IMR-90 (cell line): ENCODE results near the gene SLC22A12. TPM values are rescaled to one million over a fixed set of nuclear protein-coding genes. Genes with fewer than 3 reads are reported as not detected.

ENCODE experiments used
- ATAC-seq: fragments of 200-7000 bp; cut with Tn5 transposase; 2 replicates; pipeline ENCODE4 v1.9.1; 2020; ENCODE audit warnings: low read depth, mild to moderate bottlenecking, moderate library complexity
- BruUV-seq: library from RNA; stranded (reverse); fragments of 400-500 nt; replicated peaks from 2 replicates; lab custom pipeline; 2021; lab: Mats Ljungman, UMichigan
- CTCF ChIA-PET: fragments of 300-600 bp; formaldehyde crosslinking; extraction: SDS; loops from one replicate; lab custom pipeline; 2021; ENCODE audit warnings: antibody characterized with exemption; lab: Yijun Ruan, JAX
- POLR2A ChIA-PET: fragments of 300-600 bp; sonication (Branson Sonifier 250); formaldehyde crosslinking; loops from one replicate; lab custom pipeline; 2022; ENCODE audit warnings: antibody characterized with exemption; ENCODE audit not compliant: unreplicated experiment; lab: Charles Lee
- DNase-seq: peaks from one replicate; pipeline ENCODE4 v3.0.0; 2013
- H2AFZ ChIP-seq: replicated peaks from 2 replicates; pipeline ENCODE3; 2013; ENCODE audit warnings: low read length, mild to moderate bottlenecking; ENCODE audit not compliant: poor library complexity
- H2AK5ac ChIP-seq: 2 replicates; pipeline ENCODE4 v1.6.1; 2013; ENCODE audit warnings: low read depth, low read length, inconsistent platforms
- H2AK9ac ChIP-seq: replicated peaks from 2 replicates; pipeline ENCODE3; 2013; ENCODE audit warnings: mild to moderate bottlenecking, low read depth, low read length, moderate library complexity; ENCODE audit not compliant: poor library complexity
- H2BK120ac ChIP-seq: 2 replicates; pipeline ENCODE4 v1.6.1; 2013; ENCODE audit warnings: low read depth, low read length, inconsistent platforms
- H2BK15ac ChIP-seq: 3 replicates; pipeline ENCODE4 v1.6.1; 2013; ENCODE audit warnings: low read depth, low read length, inconsistent platforms
- H2BK20ac ChIP-seq: 2 replicates; pipeline ENCODE4 v1.6.1; 2013; ENCODE audit warnings: low read depth, mild to moderate bottlenecking, inconsistent platforms, low read length, moderate library complexity
- H2BK5ac ChIP-seq: 2 replicates; pipeline ENCODE4 v1.6.1; 2013; ENCODE audit warnings: mild to moderate bottlenecking, low read depth, low read length, inconsistent platforms; ENCODE audit not compliant: poor library complexity, severe bottlenecking
- H3K14ac ChIP-seq: replicated peaks from 2 replicates; pipeline ENCODE4 v1.6.1; 2013; ENCODE audit warnings: low read depth, low read length, inconsistent platforms
- H3K18ac ChIP-seq: 2 replicates; pipeline ENCODE4 v1.6.1; 2013; ENCODE audit warnings: low read depth, low read length, control low read depth
- H3K23ac ChIP-seq: 2 replicates; pipeline ENCODE4 v1.6.1; 2013; ENCODE audit warnings: low read depth, low read length, inconsistent platforms
- H3K27ac ChIP-seq: 2 replicates; pipeline ENCODE4 v1.5.1; 2013; ENCODE audit warnings: mild to moderate bottlenecking, control low read depth, low read length; ENCODE audit not compliant: insufficient read depth
- H3K27me3 ChIP-seq: 2 replicates; pipeline ENCODE4 v1.6.1; 2013; ENCODE audit warnings: low read length; ENCODE audit not compliant: control insufficient read depth, insufficient read depth
- H3K36me3 ChIP-seq: 2 replicates; pipeline ENCODE4 v1.6.1; 2013; ENCODE audit warnings: low read length, mixed read lengths; ENCODE audit not compliant: control insufficient read depth, insufficient read depth
- H3K4ac ChIP-seq: 2 replicates; pipeline ENCODE4 v1.6.1; 2013; ENCODE audit warnings: low read depth, low read length, inconsistent platforms
- H3K4me1 ChIP-seq: 2 replicates; pipeline ENCODE4 v1.6.1; 2013; ENCODE audit warnings: low read length, mixed read lengths; ENCODE audit not compliant: control insufficient read depth, insufficient read depth
- H3K4me2 ChIP-seq: 2 replicates; pipeline ENCODE4 v1.6.1; 2013; ENCODE audit warnings: low read depth, mild to moderate bottlenecking, control low read depth, low read length, moderate library complexity
- H3K4me3 ChIP-seq: 2 replicates; pipeline ENCODE4 v1.5.1; 2013; ENCODE audit warnings: low read depth, mild to moderate bottlenecking, control low read depth, low read length, moderate library complexity; ENCODE audit not compliant: insufficient read depth
- H3K56ac ChIP-seq: 2 replicates; pipeline ENCODE4 v1.6.1; 2013; ENCODE audit warnings: low read length, inconsistent platforms; ENCODE audit not compliant: insufficient read depth; ENCODE audit errors: extremely low read depth
- H3K79me1 ChIP-seq, 2 experiments: 2 replicates each; pipeline ENCODE4 v1.6.1; 2013; ENCODE audit warnings: low read length in 2 of 2, inconsistent platforms in 1 of 2, low read depth in 1 of 2
- H3K9ac ChIP-seq: 2 replicates; pipeline ENCODE4 v1.6.1; 2013; ENCODE audit warnings: low read depth, low read length, control low read depth
- H3K9me1 ChIP-seq: 2 replicates; pipeline ENCODE4 v1.6.1; 2013; ENCODE audit warnings: low read length, inconsistent platforms; ENCODE audit not compliant: insufficient read depth
- H3K9me3 ChIP-seq: 2 replicates; pipeline ENCODE4 v1.6.1; 2013; ENCODE audit warnings: low read length; ENCODE audit not compliant: control insufficient read depth, insufficient read depth
- H4K20me1 ChIP-seq: 2 replicates; pipeline ENCODE4 v1.6.1; 2013; ENCODE audit warnings: low read length, inconsistent platforms; ENCODE audit not compliant: insufficient read depth
- H4K5ac ChIP-seq: 2 replicates; pipeline ENCODE4 v1.6.1; 2013; ENCODE audit warnings: mild to moderate bottlenecking, low read depth, low read length, control low read depth
- H4K8ac ChIP-seq, 2 experiments: 2 replicates each; pipeline ENCODE4 v1.6.1; 2013; ENCODE audit warnings: low read depth in 2 of 2, low read length in 2 of 2, control low read depth in 1 of 2, inconsistent platforms in 1 of 2
- H4K91ac ChIP-seq: 2 replicates; pipeline ENCODE4 v1.6.1; 2013; ENCODE audit warnings: low read depth, low read length, inconsistent platforms; ENCODE audit not compliant: insufficient read depth
- BHLHE40 ChIP-seq: fragments of 150-350 bp; IDR thresholded peaks from 2 replicates; pipeline ENCODE4 v1.6.1; 2016; ENCODE audit warnings: mild to moderate bottlenecking, low read depth, low read length
- CHD1 ChIP-seq: IDR thresholded peaks from 2 replicates; pipeline ENCODE4 v1.6.1; 2012; ENCODE audit warnings: low read depth, low read length, improper control_type of control experiment
- FOS ChIP-seq: fragments of 150-350 bp; IDR thresholded peaks from 2 replicates; pipeline ENCODE4 v1.6.1; 2016; ENCODE audit warnings: low read depth, low read length
- MAFK ChIP-seq: IDR thresholded peaks from 2 replicates; pipeline ENCODE4 v1.6.1; 2012; ENCODE audit warnings: low read depth, low read length, improper control_type of control experiment
- MAZ ChIP-seq: IDR thresholded peaks from 2 replicates; pipeline ENCODE4 v1.6.1; 2012; ENCODE audit warnings: low read depth, mild to moderate bottlenecking, low read length, improper control_type of control experiment, moderate library complexity, borderline replicate concordance
- NFE2L2 ChIP-seq: fragments of 150-350 bp; IDR thresholded peaks from 2 replicates; pipeline ENCODE4 v1.6.1; 2016; ENCODE audit warnings: low read depth, mild to moderate bottlenecking, low read length
- POLR2A ChIP-seq: IDR thresholded peaks from 2 replicates; pipeline ENCODE4 v1.6.1; 2012; ENCODE audit warnings: mild to moderate bottlenecking, low read depth, low read length
- RAD21 ChIP-seq: IDR thresholded peaks from 2 replicates; pipeline ENCODE4 v1.6.1; 2012; ENCODE audit warnings: low read length, improper control_type of control experiment
- RCOR1 ChIP-seq: IDR thresholded peaks from 2 replicates; pipeline ENCODE4 v1.6.1; 2012; ENCODE audit warnings: mild to moderate bottlenecking, low read length, improper control_type of control experiment; ENCODE audit not compliant: insufficient replicate concordance
- RFX5 ChIP-seq: IDR thresholded peaks from 2 replicates; pipeline ENCODE4 v1.8.0; 2012; ENCODE audit warnings: low read depth, mild to moderate bottlenecking, low read length, moderate library complexity
- SMC3 ChIP-seq: fragments of 150-350 bp; IDR thresholded peaks from 2 replicates; pipeline ENCODE4 v1.6.1; 2016; ENCODE audit warnings: low read depth, mild to moderate bottlenecking, antibody characterized with exemption, low read length, moderate library complexity
- WGBS, 2 experiments: methylation state at CpG; one replicate each; pipeline versions ENCODE4 v1.1.5 to v1.1.7; 2013; ENCODE audit warnings: missing lambda C conversion rate in 2 of 2; ENCODE audit not compliant: insufficient read length in 1 of 2; ENCODE audit errors: extremely low coverage in 2 of 2; 5-methylcytosine and 5-hydroxymethylcytosine counted together
- dilution Hi-C: fragments of 300-500 bp; cut with HindIII; formaldehyde crosslinking; loops from one replicate; pipeline ENCODE4 v1.14.3; 2018; ENCODE audit warnings: low sequenced_read_pairs; ENCODE audit not compliant: unreplicated experiment
- in situ Hi-C: fragments of 300-500 bp; cut with MboI; formaldehyde crosslinking; loops from 3 replicates; pipeline ENCODE4 v1.14.3; 2019; ENCODE audit warnings: low sequenced_read_pairs, inconsistent platforms, mixed read lengths
- intact Hi-C: fragments of 100-400 bp; cut with micrococcal nuclease; formaldehyde crosslinking; loops from 2 replicates; pipeline ENCODE4 v1.10.0; 2022
- polyA plus RNA-seq, 3 experiments: library from polyadenylated mRNA; depleted of rRNA; stranded (reverse); fragments of >200 nt; gene quantifications; 2 replicates each; pipeline ENCODE4 v1.2.3, GENCODE V29; 2012; ENCODE audit warnings: low replicate concordance in 1 of 3
- total RNA-seq: library from RNA; depleted of rRNA; stranded (reverse); fragments of >200 nt; gene quantifications from 2 replicates; pipeline ENCODE4 v1.2.3, GENCODE V29; 2012
- TF ChIP-seq, protein P1 (sequence below): fragments of 150-350 bp; IDR thresholded peaks from 2 replicates; pipeline ENCODE4 v1.6.1; 2017; ENCODE audit warnings: mild to moderate bottlenecking, antibody characterized with exemption, low read length, low read depth
- TF ChIP-seq, protein P2 (sequence below): conservative IDR thresholded peaks from 2 replicates; pipeline ENCODE4 v1.5.1; 2012; ENCODE audit warnings: mild to moderate bottlenecking, low read depth, low read length, improper control_type of control experiment
- TF ChIP-seq, protein P3 (sequence below): fragments of 150-350 bp; IDR thresholded peaks from 2 replicates; pipeline ENCODE4 v1.6.1; 2016; ENCODE audit warnings: low read depth, mild to moderate bottlenecking, low read length, moderate library complexity, borderline replicate concordance

SLC22A12 gene
- total and polyA plus RNA-seq, 2 of the 4 experiments (the other 2 are of a cell fraction), result not detected

DNA sequence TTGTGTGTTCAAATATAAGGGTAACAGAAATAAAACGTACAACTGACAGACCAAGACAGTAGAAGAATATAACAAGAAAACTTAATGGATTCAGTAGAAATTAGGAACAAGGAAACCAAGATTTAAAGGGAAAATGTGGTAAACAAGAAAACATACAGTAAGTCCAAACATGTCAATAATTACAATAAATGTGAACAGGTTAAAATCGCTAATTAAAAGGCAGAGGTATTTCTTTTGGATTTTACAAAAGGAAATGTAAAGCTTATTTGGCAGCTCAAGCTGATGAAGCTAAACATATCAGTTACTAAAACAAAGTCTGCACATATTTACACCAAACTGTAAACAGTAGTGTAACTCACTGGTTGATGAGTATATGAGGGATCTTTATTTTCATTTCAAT is 2.3 kb upstream of the SLC22A12 start:
- Histone ChIP-seq H2BK15ac (no peak overlapping the region), H2BK20ac (no peak overlapping the region), H4K20me1 (no peaks in the 10 kb centered on the region), H3K4me1 (no peaks in the 10 kb centered on the region), H2AK9ac (no peak overlapping the region), H3K9me1 (no peaks in the 10 kb centered on the region), H4K8ac (no peak overlapping the region), H3K36me3 (no peaks in the 10 kb centered on the region), H3K27me3 (peaks cover 13% of the 10 kb centered on the region), H3K27ac (no peak overlapping the region), H3K4me2 (no peak overlapping the region), H3K18ac (no peak overlapping the region), H4K91ac (no peak overlapping the region), H2AFZ (no peak overlapping the region), H4K5ac (no peak overlapping the region), H3K79me1 (no peaks in the 10 kb centered on the region), H3K23ac (no peak overlapping the region), H3K9me3 (peaks cover 5% of the 10 kb centered on the region; the same call in 1 of the 2 replicates), H2BK120ac (no peak overlapping the region), H2BK5ac (no peak overlapping the region), H3K4ac (no peak overlapping the region), H3K4me3 (no peak overlapping the region), H3K9ac (no peak overlapping the region), H3K56ac (no peak overlapping the region), H2AK5ac (no peak overlapping the region), H3K14ac (no peak overlapping the region)
- in situ Hi-C loops, result no loop called here
- POLR2A ChIA-PET, result no interaction called here
- no peak for TF ChIP-seq NFE2L2
- TF ChIP-seq, protein P1, sequence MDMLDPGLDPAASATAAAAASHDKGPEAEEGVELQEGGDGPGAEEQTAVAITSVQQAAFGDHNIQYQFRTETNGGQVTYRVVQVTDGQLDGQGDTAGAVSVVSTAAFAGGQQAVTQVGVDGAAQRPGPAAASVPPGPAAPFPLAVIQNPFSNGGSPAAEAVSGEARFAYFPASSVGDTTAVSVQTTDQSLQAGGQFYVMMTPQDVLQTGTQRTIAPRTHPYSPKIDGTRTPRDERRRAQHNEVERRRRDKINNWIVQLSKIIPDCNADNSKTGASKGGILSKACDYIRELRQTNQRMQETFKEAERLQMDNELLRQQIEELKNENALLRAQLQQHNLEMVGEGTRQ, result no peak
- no peak for TF ChIP-seq RCOR1
- TF ChIP-seq MAZ, result no peak
- TF ChIP-seq SMC3, result no peak
- TF ChIP-seq POLR2A, result no peak
- TF ChIP-seq, protein P2, sequence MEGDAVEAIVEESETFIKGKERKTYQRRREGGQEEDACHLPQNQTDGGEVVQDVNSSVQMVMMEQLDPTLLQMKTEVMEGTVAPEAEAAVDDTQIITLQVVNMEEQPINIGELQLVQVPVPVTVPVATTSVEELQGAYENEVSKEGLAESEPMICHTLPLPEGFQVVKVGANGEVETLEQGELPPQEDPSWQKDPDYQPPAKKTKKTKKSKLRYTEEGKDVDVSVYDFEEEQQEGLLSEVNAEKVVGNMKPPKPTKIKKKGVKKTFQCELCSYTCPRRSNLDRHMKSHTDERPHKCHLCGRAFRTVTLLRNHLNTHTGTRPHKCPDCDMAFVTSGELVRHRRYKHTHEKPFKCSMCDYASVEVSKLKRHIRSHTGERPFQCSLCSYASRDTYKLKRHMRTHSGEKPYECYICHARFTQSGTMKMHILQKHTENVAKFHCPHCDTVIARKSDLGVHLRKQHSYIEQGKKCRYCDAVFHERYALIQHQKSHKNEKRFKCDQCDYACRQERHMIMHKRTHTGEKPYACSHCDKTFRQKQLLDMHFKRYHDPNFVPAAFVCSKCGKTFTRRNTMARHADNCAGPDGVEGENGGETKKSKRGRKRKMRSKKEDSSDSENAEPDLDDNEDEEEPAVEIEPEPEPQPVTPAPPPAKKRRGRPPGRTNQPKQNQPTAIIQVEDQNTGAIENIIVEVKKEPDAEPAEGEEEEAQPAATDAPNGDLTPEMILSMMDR, result no peak
- no peak for TF ChIP-seq MAFK
- TF ChIP-seq RFX5, result no peak
- TF ChIP-seq BHLHE40, result no peak
- TF ChIP-seq, protein P3, sequence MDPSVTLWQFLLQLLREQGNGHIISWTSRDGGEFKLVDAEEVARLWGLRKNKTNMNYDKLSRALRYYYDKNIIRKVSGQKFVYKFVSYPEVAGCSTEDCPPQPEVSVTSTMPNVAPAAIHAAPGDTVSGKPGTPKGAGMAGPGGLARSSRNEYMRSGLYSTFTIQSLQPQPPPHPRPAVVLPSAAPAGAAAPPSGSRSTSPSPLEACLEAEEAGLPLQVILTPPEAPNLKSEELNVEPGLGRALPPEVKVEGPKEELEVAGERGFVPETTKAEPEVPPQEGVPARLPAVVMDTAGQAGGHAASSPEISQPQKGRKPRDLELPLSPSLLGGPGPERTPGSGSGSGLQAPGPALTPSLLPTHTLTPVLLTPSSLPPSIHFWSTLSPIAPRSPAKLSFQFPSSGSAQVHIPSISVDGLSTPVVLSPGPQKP, result no peak
- no peak for TF ChIP-seq RAD21
- no peak for TF ChIP-seq CHD1
- TF ChIP-seq FOS, result no peak
- intact Hi-C loops, result no loop called here
- WGBS, 2 experiments, result no CpG with 5 or more reads among the region's 2 CpGs
- no TSS peak for BruUV-seq
- ATAC-seq (no peak), DNase-seq (no peak)
- dilution Hi-C loops, result no loop called here
- CTCF ChIA-PET, result no interaction called here
